CD8-positive, alpha-beta memory T cell (primary cell): ENCODE results near the gene TNFRSF21. TPM values are rescaled to one million over a fixed set of nuclear protein-coding genes. Genes with fewer than 3 reads are reported as not detected.

Source experiments
- CTCF ChIA-PET: fragments of 350-600 bp; sonication (Branson Sonifier 250); formaldehyde crosslinking; loops from one replicate; lab custom pipeline; 2021; ENCODE audit warnings: antibody characterized with exemption; lab: Charles Lee
- POLR2A ChIA-PET: fragments of 350-600 bp; sonication (Branson Sonifier 250); formaldehyde crosslinking; loops from one replicate; lab custom pipeline; 2021; ENCODE audit warnings: antibody characterized with exemption; lab: Charles Lee
- DNase-seq, 5 donors: peaks; one replicate each; pipeline versions ENCODE4 v3.0.0 to v3.0.0-alpha.2; 2020 to 2022; ENCODE audit warnings: mixed read lengths in 1 of 5
- H3K27ac ChIP-seq: one replicate; pipeline ENCODE4 v1.7.0; 2013; ENCODE audit warnings: low read depth, mild to moderate bottlenecking, low read length, moderate library complexity
- H3K27me3 ChIP-seq: 2 replicates; pipeline ENCODE4 v1.7.0; 2013; ENCODE audit warnings: low read length, mild to moderate bottlenecking; ENCODE audit not compliant: insufficient read depth, poor library complexity, severe bottlenecking
- H3K36me3 ChIP-seq: 2 replicates; pipeline ENCODE4 v1.7.0; 2013; ENCODE audit warnings: mild to moderate bottlenecking, low read length, moderate library complexity; ENCODE audit not compliant: insufficient read depth
- H3K4me1 ChIP-seq: 2 replicates; pipeline ENCODE4 v1.7.0; 2013; ENCODE audit warnings: mild to moderate bottlenecking, low read length, moderate library complexity; ENCODE audit not compliant: insufficient read depth
- H3K4me3 ChIP-seq: 2 replicates; pipeline ENCODE4 v1.7.0; 2013; ENCODE audit warnings: mild to moderate bottlenecking, low read length
- H3K9me3 ChIP-seq: 2 replicates; pipeline ENCODE4 v1.7.0; 2013; ENCODE audit warnings: mild to moderate bottlenecking, low read length
- H3K27ac Mint-ChIP-seq, 8 donors: one replicate each; pipeline ENCODE4 v1.8.0; 2020 to 2021; ENCODE audit warnings: mixed read lengths in 8 of 8, mild to moderate bottlenecking in 6 of 8, inconsistent platforms in 3 of 8, moderate library complexity in 3 of 8
- H3K27me3 Mint-ChIP-seq, 2 donors: one replicate each; pipeline ENCODE4 v1.8.0; 2020 to 2021; ENCODE audit warnings: mixed read lengths in 2 of 2, mild to moderate bottlenecking in 1 of 2, moderate library complexity in 1 of 2
- H3K36me3 Mint-ChIP-seq, 3 donors: one replicate each; pipeline ENCODE4 v1.8.0; 2020 to 2021; ENCODE audit warnings: mixed read lengths in 3 of 3, inconsistent platforms in 1 of 3, mild to moderate bottlenecking in 1 of 3
- H3K4me1 Mint-ChIP-seq, 3 donors: one replicate each; pipeline ENCODE4 v1.8.0; 2020 to 2021; ENCODE audit warnings: mixed read lengths in 3 of 3, inconsistent platforms in 1 of 3, mild to moderate bottlenecking in 1 of 3
- H3K4me3 Mint-ChIP-seq, 7 donors: one replicate each; pipeline ENCODE4 v1.8.0; 2020 to 2021; ENCODE audit warnings: mixed read lengths in 7 of 7, mild to moderate bottlenecking in 6 of 7, moderate library complexity in 4 of 7, inconsistent platforms in 2 of 7
- H3K9me3 Mint-ChIP-seq, 5 donors: one replicate each; pipeline ENCODE4 v1.8.0; 2020 to 2022; ENCODE audit warnings: mixed read lengths in 5 of 5, mild to moderate bottlenecking in 3 of 5, moderate library complexity in 2 of 5, inconsistent platforms in 1 of 5
- polyA plus RNA-seq: library from polyadenylated mRNA; unstranded; fragments of 300-500 nt; fragmentation: Illumina TruSeq; gene quantifications from one replicate; pipeline ENCODE4 v1.2.3, GENCODE V29; 2021
- total RNA-seq, 2 experiments: library from RNA; stranded (reverse); gene quantifications; one replicate each; pipeline ENCODE4 v1.2.3, GENCODE V29; 2021

Gene TNFRSF21
- total and polyA plus RNA-seq, 3 experiments from 2014 or later: 0.06 to 1.8 (median 1.7) TPM

GRCh38 chr6:47254906-47255305 is 54.8 kb downstream of the TNFRSF21 start:
- no peaks in the 10 kb centered on the region for H3K4me1 ChIP-seq
- no peaks in the 10 kb centered on the region for H3K9me3 ChIP-seq
- Mint-ChIP-seq H3K9me3 (no peaks in the 10 kb centered on the region), H3K36me3 (no peaks in the 10 kb centered on the region), H3K4me3 (no peak overlapping the region), H3K27me3 (peaks cover 5 to 21% of the 10 kb centered on the region in 2 donors), H3K4me1 (no peaks in the 10 kb centered on the region), H3K27ac (no peak overlapping the region)
- no peak for DNase-seq
- no peak overlapping the region for H3K4me3 ChIP-seq
- no peaks in the 10 kb centered on the region for H3K27me3 ChIP-seq
- ChIA-PET CTCF (no interaction called here), POLR2A (no interaction called here)
- H3K27ac ChIP-seq: no peak overlapping the region
- no peaks in the 10 kb centered on the region for H3K36me3 ChIP-seq

- DNase-seq: no peak
- no peak overlapping the region for H3K4me3 ChIP-seq
- POLR2A ChIA-PET: no interaction called here
Measured at GRCh38 chr6:47254051-47254450, 55.7 kb downstream of the TNFRSF21 start.

GRCh38 chr6:47253136-47253535 is 56.6 kb downstream of the TNFRSF21 start:
- Histone ChIP-seq H3K36me3 (no peaks in the 10 kb centered on the region), H3K4me3 (no peak overlapping the region), H3K27ac (no peak overlapping the region), H3K9me3 (no peaks in the 10 kb centered on the region), H3K27me3 (no peaks in the 10 kb centered on the region), H3K4me1 (no peaks in the 10 kb centered on the region)
- H3K27me3 Mint-ChIP-seq: peaks cover 5 to 25% of the 10 kb centered on the region in 2 donors
- ChIA-PET POLR2A (no interaction called here), CTCF (interaction anchor here (0.6 kb wide), 1 partner anchor 1163 kb away, joined by 3 read pairs; no protein-coding TSS in a partner anchor)
- H3K36me3 Mint-ChIP-seq: no peaks in the 10 kb centered on the region
- H3K27ac Mint-ChIP-seq: no peak overlapping the region
- H3K4me3 Mint-ChIP-seq: no peak overlapping the region
- H3K9me3 Mint-ChIP-seq: no peaks in the 10 kb centered on the region
- no peak for DNase-seq
- no peaks in the 10 kb centered on the region for H3K4me1 Mint-ChIP-seq

More at GRCh38 chr6:47254051-47254450, 55.7 kb downstream of the TNFRSF21 start:
- CTCF ChIA-PET: no interaction called here
- Mint-ChIP-seq H3K4me3 (no peak overlapping the region), H3K27me3 (peaks cover 5 to 21% of the 10 kb centered on the region in 2 donors), H3K9me3 (no peaks in the 10 kb centered on the region), H3K27ac (no peak overlapping the region), H3K36me3 (no peaks in the 10 kb centered on the region), H3K4me1 (no peaks in the 10 kb centered on the region)
- Histone ChIP-seq H3K9me3 (no peaks in the 10 kb centered on the region), H3K36me3 (no peaks in the 10 kb centered on the region), H3K27me3 (no peaks in the 10 kb centered on the region), H3K27ac (no peak overlapping the region), H3K4me1 (no peaks in the 10 kb centered on the region)

GRCh38 chr6:47252633-47253032 is 57.1 kb downstream of the TNFRSF21 start:
- POLR2A ChIA-PET: no interaction called here

GRCh38 chr6:47251396-47251795 is 58.3 kb downstream of the TNFRSF21 start:
- Mint-ChIP-seq H3K4me1 (no peaks in the 10 kb centered on the region), H3K27me3 (peaks cover 4 to 25% of the 10 kb centered on the region in 2 donors), H3K27ac (no peak overlapping the region), H3K9me3 (no peaks in the 10 kb centered on the region), H3K36me3 (no peaks in the 10 kb centered on the region), H3K4me3 (no peak overlapping the region)
- Histone ChIP-seq H3K36me3 (no peaks in the 10 kb centered on the region), H3K4me3 (no peak overlapping the region), H3K27me3 (no peaks in the 10 kb centered on the region), H3K4me1 (no peaks in the 10 kb centered on the region), H3K27ac (no peak overlapping the region), H3K9me3 (no peaks in the 10 kb centered on the region)
- POLR2A ChIA-PET: no interaction called here
- CTCF ChIA-PET: no interaction called here
- no peak for DNase-seq

More at GRCh38 chr6:47252633-47253032, 57.1 kb downstream of the TNFRSF21 start:
- H3K27me3 ChIP-seq: no peaks in the 10 kb centered on the region
- DNase-seq: no peak
- H3K4me3 Mint-ChIP-seq: no peak overlapping the region
- no peaks in the 10 kb centered on the region for H3K9me3 Mint-ChIP-seq
- no peak overlapping the region for H3K27ac ChIP-seq
- H3K4me1 ChIP-seq: no peaks in the 10 kb centered on the region
- no peaks in the 10 kb centered on the region for H3K4me1 Mint-ChIP-seq
- H3K27ac Mint-ChIP-seq: no peak overlapping the region
- H3K9me3 ChIP-seq: no peaks in the 10 kb centered on the region
- CTCF ChIA-PET: no interaction called here
- H3K36me3 ChIP-seq: no peaks in the 10 kb centered on the region
- H3K36me3 Mint-ChIP-seq: no peaks in the 10 kb centered on the region
- peaks cover 4 to 25% of the 10 kb centered on the region in 2 donors for H3K27me3 Mint-ChIP-seq
- H3K4me3 ChIP-seq: no peak overlapping the region

GRCh38 chr6:47250302-47250701 is 59.4 kb downstream of the TNFRSF21 start:
- Histone ChIP-seq H3K36me3 (no peaks in the 10 kb centered on the region), H3K27me3 (no peaks in the 10 kb centered on the region), H3K9me3 (no peaks in the 10 kb centered on the region), H3K4me3 (no peak overlapping the region), H3K27ac (no peak overlapping the region), H3K4me1 (no peaks in the 10 kb centered on the region)
- Mint-ChIP-seq H3K27me3 (peaks cover 2 to 25% of the 10 kb centered on the region in 2 donors), H3K36me3 (no peaks in the 10 kb centered on the region), H3K4me3 (no peak overlapping the region), H3K9me3 (no peaks in the 10 kb centered on the region), H3K4me1 (no peaks in the 10 kb centered on the region), H3K27ac (no peak overlapping the region)
- no peak for DNase-seq
- POLR2A ChIA-PET: no interaction called here
- CTCF ChIA-PET: no interaction called here

GRCh38 chr6:47248446-47248845 is 61.3 kb downstream of the TNFRSF21 start:
- H3K27ac ChIP-seq: no peak overlapping the region
- H3K9me3 ChIP-seq: no peaks in the 10 kb centered on the region
- H3K4me1 ChIP-seq: no peaks in the 10 kb centered on the region
- no peak overlapping the region for H3K4me3 ChIP-seq
- ChIA-PET POLR2A (no interaction called here), CTCF (no interaction called here)
- H3K27me3 ChIP-seq: no peaks in the 10 kb centered on the region
- Mint-ChIP-seq H3K9me3 (no peaks in the 10 kb centered on the region), H3K4me1 (no peaks in the 10 kb centered on the region), H3K36me3 (no peaks in the 10 kb centered on the region), H3K27ac (no peak overlapping the region), H3K27me3 (peaks cover 3 to 17% of the 10 kb centered on the region in 2 donors), H3K4me3 (no peak overlapping the region)
- H3K36me3 ChIP-seq: no peaks in the 10 kb centered on the region
- DNase-seq: no peak

- ChIA-PET CTCF (no interaction called here), POLR2A (no interaction called here)
- no peaks in the 10 kb centered on the region for H3K27me3 ChIP-seq
- DNase-seq: no peak
- Mint-ChIP-seq H3K4me3 (no peak overlapping the region), H3K27me3 (peaks cover 2 to 13% of the 10 kb centered on the region in 2 donors), H3K27ac (no peak overlapping the region), H3K9me3 (no peaks in the 10 kb centered on the region), H3K36me3 (no peaks in the 10 kb centered on the region), H3K4me1 (peaks cover 0 to 3% (median 0%) of the 10 kb centered on the region in 3 donors)
- no peaks in the 10 kb centered on the region for H3K9me3 ChIP-seq
- no peaks in the 10 kb centered on the region for H3K36me3 ChIP-seq
- H3K4me3 ChIP-seq: no peak overlapping the region
- no peak overlapping the region for H3K27ac ChIP-seq
- H3K4me1 ChIP-seq: peaks cover 2% of the 10 kb centered on the region
Measured at GRCh38 chr6:47247227-47247797, 62.4 kb downstream of the TNFRSF21 start.
